ENCODE results near the gene AMH.
"Not testable (repeated sequence)": the region's sequence is repeated elsewhere in the genome, so short reads cannot be mapped to it uniquely, and the experiment has no call there.

Gene AMH

GRCh38 chr19:2249010-2249866 is at the start of gene AMH:
TSS of gene AMH (plus strand) at chr19:2249323. CDS start at chr19:2249333, 10 bp downstream.
- no peak for DNase-seq

GRCh38 chr19:2199861-2200623 is 49.1 kb upstream of the AMH start:
- no peak for DNase-seq

GRCh38 chr19:2200624-2201294 is 48.4 kb upstream of the AMH start:
- not testable (repeated sequence) for DNase-seq

DNA sequence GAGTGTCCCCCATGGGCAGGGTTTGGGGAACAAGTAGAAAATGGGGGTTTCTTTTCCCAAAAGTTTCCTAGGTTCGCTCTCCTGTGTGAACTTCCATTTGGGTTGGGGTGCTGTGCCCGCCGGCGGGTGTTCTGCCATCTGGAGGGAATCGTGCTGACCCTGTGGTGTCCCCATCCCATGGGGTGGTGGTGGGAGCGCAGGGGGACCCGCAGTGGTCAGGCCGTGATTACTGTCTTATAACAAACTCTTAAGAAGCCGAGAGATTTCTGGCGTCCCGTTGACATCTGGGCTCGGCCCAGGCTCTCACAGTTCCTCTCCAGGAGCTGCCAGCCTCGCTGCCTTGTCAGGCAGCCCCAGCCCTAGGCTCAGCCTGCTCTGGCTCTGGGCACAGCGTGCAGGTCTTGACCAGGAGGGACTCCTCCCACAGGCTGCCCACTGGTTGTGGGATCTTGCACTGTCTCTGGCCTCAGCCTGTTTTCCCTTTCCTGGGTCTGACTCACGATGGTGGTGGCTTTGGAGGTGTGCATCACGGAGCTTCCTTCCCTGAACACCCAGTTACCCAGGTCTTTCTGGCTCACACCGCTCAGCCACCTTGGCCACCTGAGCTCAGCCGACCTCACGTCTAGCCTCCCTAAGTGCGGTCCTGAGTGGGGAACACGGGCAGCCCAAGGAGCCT is 47.5 kb upstream of the AMH start:
- no peak for DNase-seq

DNA sequence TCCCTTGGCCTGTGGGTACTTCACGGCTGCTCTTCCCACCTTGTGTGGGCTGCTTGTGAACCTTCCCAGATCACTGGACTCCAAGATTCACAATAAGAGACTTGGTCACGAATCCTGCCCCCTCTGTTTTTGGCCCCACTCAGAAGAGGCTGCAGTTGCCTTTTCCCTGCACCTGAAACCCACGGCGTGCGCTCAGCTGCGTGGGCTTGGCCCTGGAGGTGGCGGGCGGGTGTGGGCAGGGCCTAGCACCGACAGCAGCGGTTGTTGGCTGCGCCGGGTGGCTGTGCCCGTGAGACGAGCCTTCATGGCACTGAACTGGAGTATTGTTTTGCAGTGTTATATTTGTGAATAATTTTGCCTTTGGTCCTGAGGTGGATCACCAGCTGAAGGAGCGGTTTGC is 46.8 kb upstream of the AMH start:
- DNase-seq: no peak

DNA sequence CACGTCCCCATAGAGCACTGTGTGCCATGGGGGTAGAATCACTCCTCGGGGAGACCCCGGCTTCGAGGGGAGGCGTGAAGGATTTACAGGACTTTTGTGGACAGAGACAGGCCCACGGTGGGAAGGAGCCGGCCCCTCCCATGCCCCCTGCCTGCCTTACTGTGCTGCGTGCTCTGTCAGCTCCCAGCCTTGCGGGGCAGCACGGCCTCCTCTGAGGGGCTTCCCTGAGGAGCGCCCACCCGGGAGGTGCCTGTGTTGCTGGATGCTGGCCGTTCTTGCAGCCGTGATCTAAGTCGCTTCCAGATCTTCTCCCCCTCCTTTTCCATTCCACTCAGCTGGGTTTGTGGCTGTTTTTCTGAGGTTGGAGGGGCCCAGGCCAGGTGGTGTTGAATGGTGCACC is 42.1 kb upstream of the AMH start:
- DNase-seq: no peak

DNA sequence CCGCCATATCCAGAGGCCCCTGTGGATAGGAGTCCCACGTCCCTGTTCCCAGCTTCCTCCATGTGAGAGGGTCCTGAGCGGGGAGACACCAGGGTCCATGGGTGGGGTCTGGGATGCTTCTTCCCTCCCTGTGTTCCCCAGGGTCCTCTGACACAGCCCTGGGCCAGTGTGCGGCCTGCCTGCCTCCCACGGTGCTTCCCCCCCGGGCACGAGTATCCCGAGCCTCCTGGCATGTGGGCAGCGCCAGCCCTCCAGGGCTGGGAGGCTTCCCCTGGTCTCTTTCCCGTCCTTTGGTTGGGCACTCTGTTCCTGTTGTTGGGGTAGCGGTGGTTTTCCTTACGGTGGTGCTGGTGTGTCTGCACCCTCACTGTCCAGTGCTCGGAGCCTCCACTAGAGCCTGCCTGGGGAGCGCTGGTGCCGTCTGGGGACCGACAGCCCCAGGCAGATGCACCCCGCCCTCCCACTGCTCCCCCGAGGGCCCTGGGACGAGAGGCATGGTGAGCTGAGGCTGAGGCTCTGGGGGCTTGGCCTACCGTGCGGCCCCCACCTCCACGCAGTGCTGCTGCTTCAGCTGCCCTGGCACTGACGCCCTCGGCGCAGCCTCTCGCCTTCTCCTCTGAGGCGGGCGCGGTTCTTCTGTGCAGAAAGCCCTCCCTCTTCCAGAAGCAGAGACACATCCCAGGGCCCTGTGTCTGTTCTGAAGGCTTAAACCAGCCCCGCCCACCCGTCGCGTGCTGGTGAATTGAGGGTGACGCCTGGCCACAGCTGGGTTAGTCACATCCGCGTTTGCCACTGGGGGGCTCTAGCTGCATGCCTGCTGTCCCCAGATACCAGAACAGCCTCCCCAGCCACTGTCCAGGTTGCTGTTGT is 40.9 kb upstream of the AMH start:
- peak; percentile 26 for DNase-seq

DNA sequence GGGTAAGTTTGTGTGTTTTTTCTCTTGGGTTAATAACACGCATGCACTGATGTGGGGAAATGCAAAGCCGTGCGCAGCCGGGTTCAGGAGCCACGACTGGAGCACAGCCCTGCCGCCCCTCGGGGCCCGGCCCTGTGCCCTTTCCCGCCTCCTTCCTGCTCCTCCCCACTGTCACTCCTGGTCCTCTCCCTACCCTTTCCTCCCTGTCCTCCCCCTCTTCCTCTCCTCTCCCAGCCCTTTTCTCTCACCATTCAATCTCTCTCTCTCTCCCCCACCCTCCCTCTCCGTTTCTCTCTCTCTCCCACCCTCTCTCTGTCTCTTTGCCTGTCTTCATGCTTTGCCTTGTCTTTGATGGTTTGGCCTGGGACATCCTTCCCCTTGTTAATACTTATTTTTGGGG is 40.1 kb upstream of the AMH start:
- DNase-seq: no peak

GRCh38 chr19:2209408-2209807 is 39.7 kb upstream of the AMH start:
- no peak for DNase-seq

GRCh38 chr19:2210206-2210605 is 38.9 kb upstream of the AMH start:
- DNase-seq: no peak

- DNase-seq: no peak
These were observed 38.0 kb upstream of the AMH start for GRCh38 chr19:2210987-2211740.

- no peak for DNase-seq
These were observed 36.0 kb upstream of the AMH start for GRCh38 chr19:2212861-2213711.

- DNase-seq: no peak
These were observed 35.3 kb upstream of the AMH start for GRCh38 chr19:2213799-2214198.

GRCh38 chr19:2214251-2214650 is 34.9 kb upstream of the AMH start:
- DNase-seq: no peak

- peak; percentile 49 for DNase-seq
These were observed 33.8 kb upstream of the AMH start for GRCh38 chr19:2215281-2215751.

- no peak for DNase-seq
These were observed 32.5 kb upstream of the AMH start for GRCh38 chr19:2216361-2217225.

DNA sequence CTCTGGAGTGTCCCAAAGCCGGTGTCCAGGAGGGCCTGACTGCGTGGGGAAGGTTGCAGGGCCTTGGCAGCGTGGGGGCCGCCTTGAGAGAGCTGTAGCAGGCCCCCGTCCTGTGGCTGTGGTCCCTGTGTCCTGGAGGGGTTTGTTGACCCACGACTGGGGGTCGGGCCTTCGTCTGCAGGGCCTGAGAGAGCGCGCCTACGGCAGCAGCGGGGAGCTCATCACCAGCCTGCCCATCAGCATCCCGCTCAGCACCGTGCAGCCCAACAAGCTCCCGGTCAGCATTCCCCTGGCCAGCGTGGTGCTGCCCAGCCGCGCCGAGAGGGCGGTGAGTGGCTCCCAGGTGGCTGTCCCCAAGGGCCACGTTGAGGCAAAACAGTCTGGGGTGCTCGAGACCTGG is 31.5 kb upstream of the AMH start:
- no peak for DNase-seq

GRCh38 chr19:2219726-2220125 is 29.4 kb upstream of the AMH start:
- DNase-seq: no peak

GRCh38 chr19:2221250-2221831 is 27.8 kb upstream of the AMH start:
- no peak for DNase-seq
